GM04503 (cell line): ENCODE data around the gene PAN2.
"Not testable (repeated sequence)": the region's sequence is repeated elsewhere in the genome, so short reads cannot be mapped to it uniquely, and the experiment has no call there.

ENCODE experiments used
- DNase-seq: peaks from one replicate; pipeline ENCODE4 v3.0.0-alpha.2; 2012; ENCODE audit warnings: low read depth

The PAN2 gene

DNA sequence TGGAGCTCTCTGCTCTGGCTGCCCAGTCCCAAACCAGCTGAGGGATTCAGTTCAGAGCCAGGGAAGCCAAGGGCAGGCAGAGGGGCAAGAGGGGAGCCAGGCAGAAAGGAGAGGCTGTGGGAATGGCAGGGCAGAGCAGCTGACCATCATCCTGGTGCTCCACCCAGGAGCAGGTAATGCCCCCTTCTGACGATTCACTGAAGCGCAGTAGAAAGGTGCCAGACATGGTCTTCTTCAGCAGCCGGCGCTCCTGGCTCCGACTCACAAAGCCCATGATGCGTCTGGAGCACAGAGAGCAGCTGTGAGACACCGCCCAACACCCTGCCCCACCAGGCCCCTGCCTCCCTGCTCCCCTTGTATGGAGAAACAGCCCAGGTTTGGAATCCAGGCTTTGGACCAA lies 12.9 kb upstream of the PAN2 start:
- DNase-seq, result no peak

DNA sequence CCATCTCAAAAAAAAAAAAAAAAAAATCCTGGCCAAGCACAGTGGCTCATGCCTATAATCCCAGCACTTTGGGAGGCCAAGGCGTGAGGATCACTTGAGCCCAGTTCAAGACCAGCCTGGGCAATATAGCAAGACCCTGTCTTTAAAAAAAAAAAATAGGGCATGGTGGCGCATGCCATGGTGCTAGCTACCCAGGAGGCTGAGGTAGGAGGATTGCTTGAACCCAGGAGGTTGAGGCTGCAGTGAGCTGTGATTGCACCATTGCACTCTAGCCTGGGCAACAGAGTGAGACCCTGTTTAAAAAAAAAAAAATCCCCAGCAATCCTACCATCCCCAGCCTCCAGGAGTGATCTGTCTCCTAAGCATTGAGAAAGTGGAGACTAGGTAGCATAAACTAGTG lies 8.5 kb upstream of the PAN2 start:
- not testable (repeated sequence) for DNase-seq

DNA sequence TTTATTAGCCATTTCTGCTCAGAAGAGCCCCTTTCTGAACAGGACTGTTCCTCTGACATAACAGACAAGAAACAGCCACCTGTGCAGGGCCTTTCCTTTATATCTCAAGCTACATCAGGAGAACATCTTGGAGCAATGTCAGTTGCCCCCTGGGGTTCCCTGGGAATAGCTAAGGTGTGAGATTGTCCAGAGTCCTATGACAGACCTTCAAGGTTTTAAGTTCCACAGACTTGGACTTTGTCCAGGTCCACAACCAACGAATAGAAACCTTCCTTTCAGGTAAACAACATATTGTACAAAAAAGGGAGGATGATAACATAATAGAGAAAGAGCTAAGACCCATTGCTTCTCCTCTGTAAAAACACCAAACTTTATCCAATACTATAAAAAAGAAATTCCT lies 7.8 kb upstream of the PAN2 start:
- no peak for DNase-seq

DNA sequence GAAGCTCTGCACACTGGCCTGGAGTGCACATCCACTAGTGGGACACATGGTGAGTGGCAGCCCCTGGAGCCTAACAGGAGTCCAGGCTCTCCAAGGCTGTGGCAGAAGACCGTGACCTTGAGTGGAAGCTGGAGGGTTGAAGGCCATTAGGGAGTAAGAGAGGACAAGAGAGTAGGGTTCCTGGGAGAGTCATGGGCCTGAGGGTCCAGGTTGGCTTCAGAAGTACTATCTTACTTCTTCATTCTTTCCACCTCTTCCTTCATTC lies 5.3 kb upstream of the PAN2 start:
- no peak for DNase-seq

DNA sequence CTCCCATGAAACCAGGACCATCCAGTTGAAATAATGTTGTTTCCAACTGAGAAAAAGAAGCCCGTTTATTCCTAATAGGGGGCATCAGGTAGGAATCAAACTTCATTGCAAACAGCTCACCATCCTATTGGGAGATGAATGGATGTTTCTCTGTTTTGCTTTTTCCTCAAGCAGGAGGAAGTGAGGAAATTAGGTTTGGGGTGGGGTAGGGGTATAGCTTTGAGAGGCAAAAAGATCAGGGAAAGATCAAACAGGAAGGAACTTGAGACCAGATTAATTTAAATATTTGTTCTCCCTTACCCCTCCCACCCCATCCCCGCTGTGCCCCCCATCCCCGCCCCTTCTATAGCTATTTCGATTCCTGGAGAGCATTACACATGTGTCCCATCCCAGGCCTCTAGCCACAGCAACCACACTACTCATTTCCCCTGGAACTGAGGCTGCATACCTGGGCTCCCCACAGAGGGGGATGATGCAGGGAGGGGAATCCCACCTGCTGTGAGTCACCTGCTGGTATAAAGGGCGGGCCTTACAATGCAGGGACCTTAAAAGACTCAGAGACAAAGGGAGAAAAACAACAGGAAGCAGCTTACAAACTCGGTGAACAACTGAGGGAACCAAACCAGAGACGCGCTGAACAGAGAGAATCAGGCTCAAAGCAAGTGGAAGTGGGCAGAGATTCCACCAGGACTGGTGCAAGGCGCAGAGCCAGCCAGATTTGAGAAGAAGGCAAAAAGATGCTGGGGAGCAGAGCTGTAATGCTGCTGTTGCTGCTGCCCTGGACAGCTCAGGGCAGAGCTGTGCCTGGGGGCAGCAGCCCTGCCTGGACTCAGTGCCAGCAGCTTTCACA lies 4.7 kb upstream of the PAN2 start, which contains the start of gene IL23A:
TSS of gene IL23A (plus strand) at position 577 of the 850 bp plus-strand sequence. CDS start at position 738, 161 bp downstream.
- no peak for DNase-seq

DNA sequence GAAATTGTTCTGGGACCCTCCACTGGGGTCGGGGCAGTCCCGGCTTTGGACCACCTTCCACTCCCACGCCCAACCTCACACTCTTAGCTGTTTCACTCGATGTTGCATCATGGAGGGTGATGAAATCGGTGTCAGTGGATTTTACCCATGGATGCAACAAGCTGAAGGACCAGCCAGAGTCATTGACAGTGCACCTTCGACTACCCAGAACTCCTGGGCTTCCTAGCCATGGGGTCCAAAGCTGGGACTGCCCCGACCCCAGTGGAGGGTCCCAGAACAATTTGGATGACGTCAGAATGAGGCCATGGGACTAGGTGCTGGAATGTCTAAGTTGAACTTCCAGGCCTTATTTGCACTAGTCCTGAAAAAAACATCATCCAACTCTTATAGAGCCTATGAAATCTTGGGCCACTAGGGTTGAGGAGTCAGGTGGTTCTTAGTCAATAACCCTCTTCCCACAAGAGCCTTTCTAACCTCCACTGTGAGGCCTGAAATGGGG lies 4.0 kb upstream of the PAN2 start:
- DNase-seq, result no peak

DNA sequence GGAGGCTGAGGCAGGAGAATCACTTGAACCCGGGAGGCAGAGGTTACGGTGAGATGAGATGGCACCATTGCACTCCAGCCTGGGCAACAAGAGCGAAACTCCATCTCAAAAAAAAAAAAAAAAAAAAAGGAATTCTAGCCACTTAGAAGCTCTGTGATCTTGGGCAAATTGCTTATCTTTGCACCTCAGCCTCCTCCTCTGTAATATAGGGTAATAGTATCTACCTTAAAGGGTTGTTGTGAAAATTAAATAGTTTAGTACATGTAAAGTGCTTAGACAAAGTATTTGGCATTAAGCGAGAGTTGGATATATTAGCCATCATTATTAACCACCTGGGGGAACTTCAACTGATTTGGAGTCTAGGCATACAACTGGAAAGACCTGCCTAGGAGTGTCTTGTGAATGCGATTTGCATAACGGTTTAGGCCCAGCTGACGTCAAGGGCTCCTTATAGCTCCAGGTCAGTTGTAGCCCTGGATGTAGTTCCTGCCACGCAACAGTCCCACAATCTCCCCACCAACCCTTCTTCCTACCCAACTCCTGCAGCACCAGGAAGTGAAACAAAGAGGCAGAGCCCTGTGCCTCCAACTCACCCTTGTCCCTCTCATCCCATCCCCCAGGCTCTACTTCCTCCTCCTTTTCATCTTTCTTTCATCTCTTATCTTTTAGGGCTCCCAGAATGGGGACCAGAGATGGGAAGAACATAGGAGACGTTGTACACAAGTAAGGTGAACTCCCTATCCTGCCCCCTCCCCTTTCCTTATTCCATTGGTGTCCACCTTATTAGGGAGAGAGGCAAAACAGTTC lies 2.8 kb upstream of the PAN2 start:
- DNase-seq, result no peak

DNA sequence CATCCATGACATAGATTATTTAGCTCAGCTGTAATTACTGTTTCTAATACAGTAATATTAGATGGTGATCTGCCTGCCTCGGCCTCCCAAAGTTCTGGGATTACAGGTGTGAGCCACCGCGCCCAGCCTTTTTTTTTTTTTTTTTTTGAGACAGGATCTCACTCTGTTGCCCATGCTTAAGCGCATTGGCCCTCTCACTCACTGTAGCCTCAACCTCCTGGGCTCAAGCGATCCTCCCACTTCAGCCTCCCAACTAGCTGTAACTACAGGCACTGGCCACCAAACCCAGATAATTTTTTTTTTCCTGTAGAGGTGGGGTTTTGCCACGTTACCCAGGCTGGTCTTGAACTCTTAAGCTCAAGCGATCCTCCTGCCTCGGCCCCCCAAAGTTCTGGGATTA lies 1.7 kb upstream of the PAN2 start:
- DNase-seq, result not testable (repeated sequence)

DNA sequence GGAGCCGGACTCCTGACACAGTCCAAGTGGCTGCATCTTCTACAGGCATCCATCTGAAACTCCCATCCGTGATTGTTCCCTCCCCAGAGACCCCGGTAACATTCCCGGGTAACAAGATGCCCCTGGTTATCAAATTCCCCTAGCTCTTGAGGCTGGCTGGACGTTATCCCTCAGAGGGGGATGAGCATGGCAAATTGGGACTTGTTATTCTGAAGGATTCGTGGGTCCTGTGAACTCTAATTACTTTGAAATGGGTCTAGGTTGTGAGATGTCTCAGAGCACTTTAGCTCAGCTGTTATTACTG lies 642 bp upstream of the PAN2 start:
- DNase-seq, result no peak

DNA sequence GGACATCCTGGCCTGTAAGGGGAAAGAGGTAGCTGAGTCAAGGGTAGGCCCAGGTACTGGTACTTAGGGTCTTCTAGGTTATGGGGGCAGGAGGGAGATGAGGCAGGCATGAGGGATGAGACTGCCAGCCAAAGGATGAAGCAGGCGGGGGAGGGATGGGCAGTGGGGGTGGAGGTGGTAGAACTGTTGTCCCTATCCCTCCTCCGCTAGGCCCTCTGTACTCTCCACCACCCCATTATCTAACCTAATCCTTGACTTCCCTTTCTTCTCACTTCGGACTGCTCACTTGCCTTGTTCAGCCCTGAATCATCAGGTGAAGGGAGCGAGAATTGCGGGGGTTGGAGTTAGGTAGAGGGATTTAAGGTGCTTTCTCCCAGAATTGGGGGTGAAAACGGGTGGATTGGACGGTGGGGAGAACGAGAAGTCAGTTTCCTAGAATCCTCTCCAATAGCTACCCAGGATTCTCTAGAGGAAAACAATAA lies 562 bp downstream of the PAN2 start:
- DNase-seq, result no peak

DNA sequence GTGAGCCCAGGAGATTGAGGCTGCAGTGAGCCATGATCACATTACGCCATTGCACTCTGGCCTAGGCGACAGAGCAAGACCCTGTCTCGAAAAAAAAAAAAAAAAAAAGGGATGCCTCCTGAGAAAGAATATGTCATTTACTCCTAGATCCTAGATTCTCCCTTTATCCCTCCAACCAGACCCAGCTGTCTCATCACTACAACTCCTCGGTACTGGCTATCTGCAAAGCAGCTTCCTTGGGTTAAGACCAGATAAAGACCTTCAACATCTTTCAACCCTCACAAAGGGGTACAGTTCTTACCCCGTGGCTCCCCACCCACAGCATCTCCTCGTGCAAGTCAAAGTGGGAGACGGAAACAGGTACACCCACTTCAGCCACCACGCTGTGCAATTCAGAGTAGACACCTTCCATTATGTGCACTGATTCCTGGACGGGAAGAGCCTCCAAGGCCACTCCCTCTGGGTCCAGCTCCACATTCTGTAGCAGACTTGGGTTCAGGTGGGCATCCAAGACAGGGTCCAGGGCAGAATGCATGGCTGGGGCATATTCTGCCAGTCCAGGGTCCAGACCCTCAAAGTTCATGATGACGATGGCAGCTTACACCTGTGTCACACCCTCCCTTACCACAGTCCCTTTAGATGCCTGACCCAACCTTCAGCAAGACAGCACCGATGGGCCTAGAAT lies 1.1 kb downstream of the PAN2 start:
- DNase-seq, result no peak

DNA sequence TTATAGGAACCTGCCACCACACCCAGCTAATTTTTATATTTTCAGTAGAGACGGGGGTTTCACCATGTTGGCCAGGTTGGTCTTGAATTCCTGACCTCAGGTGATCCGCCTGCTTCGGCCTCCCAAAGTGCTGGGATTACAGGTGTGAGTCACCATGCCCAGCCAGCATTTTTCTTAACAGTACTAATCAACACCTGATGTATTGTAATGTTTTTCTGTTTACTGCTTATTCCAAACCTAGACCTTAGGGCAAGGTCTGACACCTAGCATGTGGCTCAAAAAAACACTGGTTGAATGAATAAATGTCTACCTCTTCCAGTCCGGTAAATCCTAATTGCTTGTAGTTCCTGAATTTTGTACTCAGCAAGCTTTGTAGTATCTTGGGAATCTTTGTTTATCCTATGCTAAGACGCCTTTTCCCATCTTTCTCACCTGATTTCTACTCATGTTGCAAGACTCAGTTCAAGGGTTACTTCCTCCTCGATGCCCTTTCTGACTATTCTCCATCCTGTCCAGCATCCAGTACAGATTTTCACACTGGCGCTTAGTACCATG lies 2.8 kb downstream of the PAN2 start:
- no peak for DNase-seq

DNA sequence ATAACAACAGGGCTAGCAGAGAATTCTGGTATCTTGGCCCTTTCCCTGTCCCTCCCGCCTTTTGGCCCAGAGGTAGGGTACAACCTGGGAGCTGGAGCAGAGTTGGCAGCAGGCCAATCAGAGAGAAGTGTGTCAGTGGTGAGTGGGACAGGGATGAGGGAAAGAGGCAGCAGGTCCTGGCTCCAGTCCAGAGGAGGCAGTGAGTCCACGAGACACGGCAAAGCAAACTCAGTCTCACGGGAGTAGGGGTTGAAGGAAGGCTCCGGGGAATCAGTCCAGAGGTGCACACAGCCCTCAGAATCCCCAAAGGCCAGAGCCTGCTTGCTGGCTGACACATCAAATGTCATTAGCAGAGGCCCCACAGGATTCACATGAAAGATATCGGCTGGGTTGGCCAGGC lies 7.3 kb downstream of the PAN2 start:
- no peak for DNase-seq

DNA sequence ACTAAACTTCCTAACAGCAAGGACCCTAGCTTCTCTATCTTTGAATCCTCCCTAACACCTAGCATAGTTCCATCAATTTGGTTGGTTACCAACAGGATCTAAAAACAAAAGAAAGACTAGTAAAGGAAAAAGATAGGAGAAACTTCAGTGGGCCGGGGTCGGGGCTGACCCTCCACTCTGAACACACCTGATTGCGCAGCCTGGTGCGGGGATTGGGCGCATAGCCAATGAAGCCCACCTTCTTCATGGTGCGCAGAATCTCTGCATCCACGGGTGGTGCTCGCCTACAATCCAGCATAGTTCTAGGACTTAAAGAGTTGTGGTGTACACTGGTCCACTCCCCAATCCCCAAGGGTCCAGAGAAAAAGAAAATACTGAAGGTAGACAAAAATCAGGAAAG lies 7.7 kb downstream of the PAN2 start:
- no peak for DNase-seq

DNA sequence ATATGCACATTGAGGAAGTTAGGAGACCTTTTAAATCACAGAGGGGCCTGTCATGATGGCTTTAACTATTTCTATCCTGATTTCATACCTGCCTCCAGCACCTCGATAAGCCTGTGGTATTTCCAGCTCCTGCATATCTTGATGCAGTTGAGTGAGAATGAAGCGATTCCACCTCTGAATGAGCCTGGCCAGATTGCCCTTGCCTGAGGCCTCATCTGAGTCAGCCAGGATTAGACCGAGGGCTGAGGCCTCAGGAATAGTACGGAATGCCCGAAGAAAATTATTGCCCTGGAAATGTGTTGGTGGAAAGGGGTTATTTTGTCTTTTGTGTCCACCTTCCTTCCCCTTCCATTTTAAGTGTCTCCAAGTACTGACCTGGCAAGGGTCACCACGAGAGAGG lies 9.6 kb downstream of the PAN2 start:
- DNase-seq, result no peak

DNA sequence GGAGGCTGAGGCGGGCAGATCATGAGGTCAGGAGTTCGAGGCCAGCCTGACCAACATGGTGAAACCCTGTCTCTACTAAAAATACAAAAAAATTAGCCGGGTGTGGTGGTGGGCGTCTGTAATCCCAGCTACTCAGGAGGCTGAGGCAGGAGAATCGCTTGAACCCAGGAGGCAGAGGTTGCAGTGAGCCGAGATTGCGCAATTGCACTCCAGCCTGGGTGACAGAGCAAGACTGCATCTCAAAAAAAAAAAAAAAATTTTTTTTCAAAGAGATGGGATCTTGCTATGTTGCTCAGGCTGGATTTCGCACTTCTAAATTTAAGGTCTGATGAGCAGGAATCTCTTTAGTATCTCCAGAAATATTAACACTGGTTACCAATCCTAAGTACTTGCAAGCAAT lies 12.2 kb downstream of the PAN2 start:
- DNase-seq, result not testable (repeated sequence)

DNA sequence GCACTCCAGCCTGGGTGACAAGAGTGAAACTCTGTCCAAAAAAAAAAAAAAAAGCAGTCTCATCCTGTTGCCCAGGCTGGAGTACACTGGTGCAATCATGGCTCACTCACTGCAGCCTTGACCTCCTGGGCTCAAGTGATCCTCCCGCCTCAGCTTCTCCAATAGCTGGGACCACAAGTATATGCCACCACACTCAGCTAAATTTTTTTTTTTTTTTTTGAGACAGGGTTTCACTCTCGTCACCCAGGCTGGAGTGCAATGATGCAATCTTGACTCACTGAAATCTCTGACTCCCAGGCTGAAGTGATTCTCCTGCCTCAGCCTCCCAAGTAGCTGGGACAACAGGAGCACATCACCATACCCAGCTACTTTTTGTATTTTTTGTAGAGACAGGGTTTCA lies 12.8 kb downstream of the PAN2 start:
- no peak for DNase-seq

DNA sequence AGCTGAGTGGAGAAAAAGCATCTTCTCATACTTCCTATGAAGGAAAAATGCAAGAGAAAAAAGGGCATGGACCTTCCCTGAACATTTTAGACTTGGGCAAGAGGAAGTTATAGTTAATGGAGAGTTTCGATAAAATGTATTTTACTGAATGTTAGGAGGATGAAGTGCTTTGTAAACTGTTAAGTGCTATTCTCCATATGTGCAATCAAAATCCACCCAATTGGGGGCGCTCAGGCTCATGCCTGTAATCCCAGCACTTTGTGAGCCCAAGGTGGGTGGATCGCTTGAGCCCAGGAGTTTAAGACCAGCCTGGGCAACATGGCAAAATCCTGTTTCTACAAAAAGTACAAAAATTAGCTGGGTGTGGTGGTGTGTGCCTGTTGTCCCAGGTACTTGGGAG lies 16.1 kb downstream of the PAN2 start:
- DNase-seq, result no peak

DNA sequence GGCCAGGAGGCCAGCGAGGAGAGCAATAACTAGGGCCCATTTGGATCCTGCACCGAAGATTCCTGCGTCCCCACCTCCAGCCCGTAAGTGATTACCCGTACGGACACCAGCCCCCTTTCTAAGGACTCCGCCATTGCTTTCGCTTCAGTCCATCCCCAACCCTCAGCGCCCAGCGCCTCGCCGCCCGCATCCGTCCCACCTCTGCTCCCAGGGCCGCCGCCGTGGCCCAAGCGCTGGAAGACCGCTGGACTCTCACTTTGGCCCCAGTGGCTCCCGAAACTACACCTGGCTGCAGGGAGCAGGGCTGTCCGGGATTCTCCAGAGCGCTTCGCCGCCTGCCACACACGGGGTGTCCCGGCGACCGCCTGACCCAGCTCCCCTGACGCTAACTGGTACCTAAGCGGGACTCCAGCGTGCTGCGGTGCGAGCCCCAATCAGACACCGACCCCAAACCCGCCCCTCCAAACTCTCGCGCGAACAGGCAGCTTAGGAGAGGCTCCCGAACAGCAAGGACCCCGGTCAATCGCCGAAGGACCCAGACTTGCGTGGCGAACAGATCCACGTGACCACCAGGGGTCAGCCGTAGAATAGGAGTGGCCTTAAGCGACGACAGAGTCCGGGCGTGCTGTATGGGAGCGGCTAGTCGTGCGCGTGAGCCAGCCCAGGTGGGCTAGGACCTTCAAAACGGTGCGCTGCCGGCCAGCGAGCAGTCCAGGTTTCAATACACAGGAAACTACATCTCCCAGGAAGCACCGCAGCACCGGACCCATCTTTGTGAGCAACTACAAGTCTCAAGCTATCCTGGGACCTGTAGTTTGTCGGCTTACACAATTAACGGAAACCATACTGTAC lies 18.0 kb downstream of the PAN2 start, which contains the start of gene CNPY2:
TSS of gene CNPY2 (minus strand) at position 367 of the 852 bp plus-strand sequence. CDS start 771 bp downstream, outside the sequence.
- peak; percentile 83 for DNase-seq

DNA sequence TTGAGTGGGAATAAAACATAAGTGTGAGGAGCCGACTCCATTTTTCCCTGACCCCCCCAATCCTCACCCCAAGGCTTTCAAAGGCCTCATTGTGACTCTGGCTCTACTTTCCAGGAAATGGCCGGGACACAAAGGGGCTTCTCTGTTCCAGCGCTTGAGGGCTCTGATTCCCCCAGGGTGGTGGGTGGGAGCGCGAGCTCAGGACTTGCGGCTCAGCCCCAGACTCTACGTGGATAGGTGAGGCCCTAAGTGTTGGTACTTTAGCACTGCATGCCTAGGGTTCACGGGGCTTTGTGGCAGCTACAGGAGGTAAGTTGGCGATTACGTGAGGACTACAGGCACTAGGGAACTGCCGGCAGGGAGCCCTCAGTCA lies 18.6 kb downstream of the PAN2 start:
- no peak for DNase-seq

DNA sequence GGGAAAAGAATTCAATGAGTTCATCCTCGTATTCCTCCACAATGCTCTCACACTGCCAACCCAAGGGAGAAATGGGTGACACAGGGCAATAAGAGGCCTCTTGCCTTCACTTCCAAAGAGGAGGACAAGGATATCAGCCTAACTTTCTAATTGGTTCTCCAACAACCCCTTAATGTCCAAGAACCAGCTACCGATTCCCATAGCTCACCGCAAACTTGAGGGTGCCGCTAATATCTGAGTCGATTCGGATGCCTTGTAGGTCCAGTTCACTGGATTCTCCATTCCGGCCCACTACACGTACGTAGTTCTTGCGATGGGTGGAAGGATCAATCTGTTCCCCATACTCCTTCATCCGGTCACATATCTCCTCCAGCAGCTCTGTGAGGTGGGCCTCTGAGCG lies 22.8 kb downstream of the PAN2 start:
- no peak for DNase-seq

DNA sequence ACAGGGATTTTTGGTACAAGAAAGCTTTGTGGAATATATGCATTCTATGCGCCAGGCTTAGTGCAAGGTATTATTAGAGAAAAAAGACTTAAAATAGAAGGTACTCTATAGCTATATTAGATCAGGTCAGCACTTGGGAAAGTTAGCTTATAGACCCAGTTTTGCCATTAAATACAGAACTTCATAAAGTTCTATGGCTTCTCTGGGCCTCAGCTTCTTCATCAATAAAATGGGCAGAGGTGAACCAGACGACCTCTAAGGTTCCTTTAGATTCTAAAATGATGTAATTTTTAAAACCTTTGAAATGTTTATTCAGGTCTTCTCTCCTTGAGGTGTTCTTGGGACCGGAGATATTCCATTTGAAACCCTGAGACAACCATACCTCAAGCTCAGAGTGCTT lies 25.1 kb downstream of the PAN2 start:
- DNase-seq, result no peak
